GM21360 (cell line): ENCODE measurements around the gene TTLL7.

Experiments
- ATAC-seq: cut with Tn5 transposase; IDR thresholded peaks from one replicate; pipeline ENCODE4 v1.9.1; 2021; ENCODE audit warnings: mild to moderate bottlenecking, moderate library complexity; ENCODE audit not compliant: unreplicated experiment

Gene TTLL7

DNA sequence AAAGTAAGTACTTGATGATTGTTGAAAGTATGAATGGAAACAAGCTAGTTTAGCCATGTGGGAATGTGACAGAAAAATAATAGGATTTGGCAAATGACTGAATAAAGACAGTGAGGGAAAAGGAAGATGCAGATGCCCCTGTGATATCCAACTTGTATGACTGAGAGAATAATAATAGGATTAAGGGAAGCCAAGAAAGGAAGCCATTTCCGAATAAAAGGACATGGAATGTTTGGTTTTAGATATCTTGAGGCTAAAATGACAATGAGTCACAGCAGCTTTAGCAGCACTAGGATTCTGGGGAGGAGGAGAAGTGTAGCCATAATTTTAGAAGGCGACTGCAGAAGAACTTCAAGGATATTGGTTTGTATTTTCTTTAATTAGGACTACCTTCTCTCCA is 109.2 kb downstream of the TTLL7 start:
- ATAC-seq = no peak

- no peak for ATAC-seq
Observed at GRCh38 chr1:83887483-83887882, 111.4 kb downstream of the TTLL7 start.

DNA sequence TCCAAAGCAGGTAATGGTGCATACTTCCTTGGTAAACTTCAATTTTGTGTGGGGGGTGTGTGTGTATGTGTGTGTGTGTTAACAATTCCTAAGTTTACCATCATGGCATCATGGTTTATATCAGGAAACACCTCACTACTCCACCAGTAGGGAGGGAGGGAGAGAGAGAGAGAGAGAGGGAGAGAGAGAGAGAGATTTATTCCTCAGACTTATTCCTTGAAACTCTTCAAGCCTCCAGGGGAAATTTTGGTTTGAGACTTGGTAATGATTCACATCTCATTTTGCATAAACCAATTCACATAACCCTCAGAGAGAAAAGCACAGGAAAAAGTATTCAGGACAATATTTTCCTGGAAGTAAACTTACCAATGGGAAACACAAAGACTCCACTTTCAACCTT is 115.0 kb downstream of the TTLL7 start:
- no peak for ATAC-seq

GRCh38 chr1:83882906-83883305 is 116.0 kb downstream of the TTLL7 start:
- no peak for ATAC-seq

DNA sequence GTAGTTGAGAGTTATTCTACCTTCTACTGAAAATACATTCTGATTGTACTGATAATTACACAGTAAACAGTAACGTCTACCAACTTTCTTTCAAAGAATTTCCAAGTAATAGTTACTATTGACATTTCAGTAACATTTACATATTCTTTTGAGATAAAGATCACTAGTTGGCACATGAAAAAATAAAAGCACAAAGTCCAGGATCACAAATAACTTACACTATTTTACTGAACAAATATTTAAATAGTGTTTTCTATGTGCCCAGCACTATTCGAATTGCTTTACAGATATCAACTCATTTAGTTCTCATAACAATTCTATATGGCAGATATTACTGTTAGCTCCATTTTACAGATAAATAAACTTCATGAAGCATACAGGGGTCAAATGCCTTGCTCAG is 126.4 kb downstream of the TTLL7 start:
- ATAC-seq = no peak

DNA sequence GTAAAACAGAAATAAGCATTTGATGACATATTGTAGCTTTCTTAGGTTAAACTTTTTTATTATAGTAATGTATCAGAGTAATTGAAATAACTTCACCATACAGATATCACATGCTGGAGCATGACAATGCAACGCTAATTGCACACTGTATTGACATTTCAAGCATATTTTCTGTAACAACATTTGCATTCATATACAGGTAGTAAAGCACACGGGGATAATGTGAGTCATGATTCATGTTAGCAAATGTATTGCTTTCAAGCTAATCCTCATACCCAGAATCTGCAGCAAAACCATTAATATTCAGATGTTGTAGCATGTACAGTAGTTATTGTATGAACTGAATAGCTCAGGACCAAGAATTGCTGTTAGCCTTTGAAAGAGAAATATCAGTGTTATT is 133.9 kb downstream of the TTLL7 start:
- no peak for ATAC-seq

- peak; percentile 95 for ATAC-seq
Observed at GRCh38 chr1:83860490-83861221, 138.3 kb downstream of the TTLL7 start.

DNA sequence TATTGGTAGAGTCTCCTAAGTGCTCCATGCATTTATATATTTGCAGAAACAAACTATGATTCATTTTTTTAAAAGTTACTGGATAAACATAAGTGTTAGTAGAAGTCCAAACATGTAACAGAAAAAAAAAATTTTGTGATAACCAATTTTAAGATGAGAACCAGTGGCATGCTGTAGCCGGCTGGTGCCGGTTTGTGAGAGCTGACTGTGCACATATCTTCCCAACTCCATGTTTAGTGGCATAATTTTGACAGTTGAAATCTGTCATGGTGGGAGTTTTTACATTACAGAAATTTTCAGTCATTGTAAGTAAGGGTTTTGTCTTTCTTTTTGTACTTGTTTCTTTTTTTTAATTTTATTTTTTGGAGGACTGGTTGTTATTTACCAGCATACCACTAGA is 141.2 kb downstream of the TTLL7 start:
- ATAC-seq = no peak

DNA sequence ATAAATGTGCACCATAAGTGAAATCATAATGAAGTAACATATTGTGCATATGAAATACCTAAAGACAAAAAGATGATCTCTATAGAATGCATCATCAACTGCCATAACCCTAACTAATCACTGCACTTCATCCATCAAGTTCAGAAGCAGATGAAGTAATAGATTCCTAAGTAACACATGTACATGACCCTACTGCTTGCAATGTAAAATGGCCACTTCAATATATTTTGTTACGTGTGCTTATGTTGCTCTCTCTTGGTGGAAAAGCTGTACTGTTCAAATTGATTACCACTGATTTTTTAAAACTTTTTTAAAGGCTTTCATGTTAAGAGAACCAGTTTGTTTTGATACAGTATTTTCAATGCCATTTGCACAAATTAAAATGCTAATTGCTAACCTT is 141.8 kb downstream of the TTLL7 start:
- ATAC-seq = no peak

DNA sequence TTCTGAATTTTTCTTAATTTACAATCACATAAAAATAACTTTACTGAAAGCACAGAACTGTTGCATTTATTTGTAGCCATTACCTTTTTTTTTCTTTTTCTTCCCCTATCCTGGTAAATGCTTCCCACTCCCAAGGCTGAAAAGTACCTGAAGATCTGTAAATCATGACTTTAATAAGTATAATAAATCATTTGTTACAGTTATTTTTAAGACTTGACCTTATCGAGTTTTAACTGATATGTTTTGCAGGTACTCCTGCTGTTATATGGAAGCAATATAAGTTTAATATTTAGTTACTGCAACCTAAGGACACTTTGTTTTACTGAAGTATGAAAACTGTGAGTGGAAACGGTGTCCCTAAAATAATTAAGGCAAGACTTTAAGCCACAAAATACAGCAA is 142.6 kb downstream of the TTLL7 start:
- no peak for ATAC-seq

GRCh38 chr1:83854456-83854855 is 144.5 kb downstream of the TTLL7 start:
- ATAC-seq = no peak

GRCh38 chr1:83850834-83851233 is 148.1 kb downstream of the TTLL7 start:
- ATAC-seq = no peak

GRCh38 chr1:83849191-83850061 is 149.5 kb downstream of the TTLL7 start:
- peak; percentile 66 for ATAC-seq

- ATAC-seq = no peak
Observed at GRCh38 chr1:83846138-83846537, 152.8 kb downstream of the TTLL7 start.

DNA sequence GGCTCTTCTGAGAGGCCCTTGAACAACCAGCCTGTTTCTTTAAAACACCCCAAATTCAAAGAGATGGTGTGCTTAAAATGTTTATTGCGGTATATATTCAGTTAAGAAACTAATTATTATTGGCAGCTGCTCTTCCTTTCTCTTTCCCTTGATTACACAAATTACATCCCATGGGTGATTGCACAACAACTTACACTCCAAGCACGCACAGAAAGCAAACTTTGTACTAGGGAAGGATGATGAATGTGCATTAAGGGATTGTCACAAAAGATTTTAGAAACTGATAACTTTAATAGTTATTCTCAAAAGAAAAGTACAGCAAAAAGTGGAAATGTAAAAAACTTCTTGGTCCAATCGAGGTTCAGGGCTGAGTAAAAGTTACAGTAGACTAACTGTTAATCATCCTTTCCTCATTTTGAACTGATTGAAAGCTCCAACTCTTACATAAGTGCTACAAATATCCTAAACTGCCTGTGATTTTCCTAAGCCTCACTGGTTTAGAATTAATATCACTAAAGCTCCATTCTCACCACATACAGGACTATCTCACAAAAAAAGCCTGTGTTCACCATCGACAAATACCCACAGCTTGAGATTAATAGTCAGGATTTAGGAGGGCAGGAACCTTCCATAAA is 153.4 kb downstream of the TTLL7 start:
- ATAC-seq = no peak

- ATAC-seq = no peak
Observed at GRCh38 chr1:83844546-83844945, 154.4 kb downstream of the TTLL7 start.

- no peak for ATAC-seq
Observed at GRCh38 chr1:83839566-83840173, 159.3 kb downstream of the TTLL7 start.

DNA sequence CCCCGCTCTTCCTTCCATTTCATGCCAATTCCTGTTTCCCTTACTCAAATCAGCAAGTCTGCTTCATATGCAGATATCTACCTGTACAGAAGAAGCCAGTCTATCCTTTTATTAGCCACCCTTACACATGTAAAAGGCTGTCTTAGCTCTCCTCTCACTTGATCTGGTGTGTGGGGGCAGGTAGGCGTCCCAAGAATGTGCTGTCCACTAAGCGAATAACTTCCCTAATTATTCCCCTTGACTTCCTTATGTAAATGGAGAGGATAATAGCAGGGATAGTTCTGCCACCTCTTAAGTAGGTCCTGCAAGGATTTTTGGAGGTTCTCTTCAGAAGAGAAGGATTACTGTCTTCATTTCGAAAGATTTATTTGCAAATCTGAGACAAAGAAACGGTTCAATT is 160.4 kb downstream of the TTLL7 start:
- no peak for ATAC-seq

DNA sequence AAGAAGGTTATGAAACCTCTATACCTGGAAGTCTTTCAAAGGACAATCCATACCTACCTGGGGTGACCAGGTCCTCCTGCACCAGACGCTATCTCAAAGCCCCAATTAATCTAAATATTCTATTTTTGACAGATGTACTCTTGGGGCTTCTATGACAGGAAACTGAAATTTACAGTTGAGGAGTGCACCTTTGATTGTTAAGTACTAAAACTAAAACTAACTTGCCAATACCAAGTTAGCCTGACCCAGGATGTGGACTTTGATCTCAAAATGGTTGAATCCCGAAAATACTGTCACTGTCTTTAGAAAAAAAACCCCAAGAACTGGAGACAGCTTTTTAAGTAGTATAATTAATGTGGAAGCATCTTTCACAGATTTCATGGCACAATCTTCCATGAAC is 162.4 kb downstream of the TTLL7 start:
- no peak for ATAC-seq

- ATAC-seq = no peak
Observed at GRCh38 chr1:83834621-83835264, 164.2 kb downstream of the TTLL7 start.

- no peak for ATAC-seq
Observed at GRCh38 chr1:83832194-83832593, 166.7 kb downstream of the TTLL7 start.
